GM18858 (cell line): ENCODE results near the gene NRG3.

Source experiments
- ATAC-seq: cut with Tn5 transposase; IDR thresholded peaks from one replicate; pipeline ENCODE4 v1.9.1; 2021; ENCODE audit not compliant: unreplicated experiment

The NRG3 gene

DNA sequence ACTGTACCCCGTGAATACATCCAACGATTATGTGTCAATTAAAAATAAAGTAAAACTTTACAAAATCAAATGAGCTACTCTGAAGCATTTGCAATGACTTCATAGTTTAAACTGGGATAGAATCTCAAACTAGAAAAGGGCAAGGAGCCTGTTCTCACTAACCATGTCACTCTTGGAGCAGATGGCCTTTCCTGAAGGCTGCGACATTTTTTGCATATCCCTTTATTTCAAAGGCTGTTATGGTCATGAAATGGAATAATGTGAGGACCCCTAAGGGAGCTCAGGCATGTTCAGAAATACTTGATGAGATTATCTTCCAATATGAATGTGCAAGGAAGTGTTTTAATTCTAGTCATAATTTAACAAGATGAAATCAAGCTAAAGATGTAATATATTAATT lies 679.4 kb downstream of the NRG3 start:
- ATAC-seq, result no peak

DNA sequence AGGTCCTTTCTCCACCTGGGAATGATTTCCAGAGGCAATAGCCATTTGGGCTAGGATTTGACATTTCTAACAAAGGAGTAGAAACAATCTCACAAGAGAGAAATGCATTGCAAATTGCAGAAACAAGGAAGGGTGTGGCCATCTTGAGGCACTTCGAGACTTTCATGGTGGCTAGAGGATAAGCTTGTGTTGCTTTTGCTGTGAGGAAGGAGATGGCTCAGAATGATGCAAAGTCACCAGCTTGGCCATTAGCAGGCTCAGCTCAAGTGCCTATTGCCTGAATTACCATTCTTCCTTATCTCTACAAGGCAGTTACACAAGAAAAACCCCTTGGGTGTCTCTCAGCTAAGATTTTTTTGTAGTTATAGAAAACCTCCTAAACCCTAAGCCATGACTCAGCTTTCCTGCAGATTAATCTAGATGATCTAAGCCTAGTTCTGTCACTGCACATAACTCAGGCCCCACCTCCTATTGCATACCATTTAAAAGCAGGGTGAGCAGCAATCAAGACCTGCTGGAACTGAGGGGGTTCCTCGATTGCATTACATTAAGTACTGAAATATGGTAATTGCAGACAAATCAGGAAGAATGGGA lies 683.1 kb downstream of the NRG3 start:
- ATAC-seq, result no peak

DNA sequence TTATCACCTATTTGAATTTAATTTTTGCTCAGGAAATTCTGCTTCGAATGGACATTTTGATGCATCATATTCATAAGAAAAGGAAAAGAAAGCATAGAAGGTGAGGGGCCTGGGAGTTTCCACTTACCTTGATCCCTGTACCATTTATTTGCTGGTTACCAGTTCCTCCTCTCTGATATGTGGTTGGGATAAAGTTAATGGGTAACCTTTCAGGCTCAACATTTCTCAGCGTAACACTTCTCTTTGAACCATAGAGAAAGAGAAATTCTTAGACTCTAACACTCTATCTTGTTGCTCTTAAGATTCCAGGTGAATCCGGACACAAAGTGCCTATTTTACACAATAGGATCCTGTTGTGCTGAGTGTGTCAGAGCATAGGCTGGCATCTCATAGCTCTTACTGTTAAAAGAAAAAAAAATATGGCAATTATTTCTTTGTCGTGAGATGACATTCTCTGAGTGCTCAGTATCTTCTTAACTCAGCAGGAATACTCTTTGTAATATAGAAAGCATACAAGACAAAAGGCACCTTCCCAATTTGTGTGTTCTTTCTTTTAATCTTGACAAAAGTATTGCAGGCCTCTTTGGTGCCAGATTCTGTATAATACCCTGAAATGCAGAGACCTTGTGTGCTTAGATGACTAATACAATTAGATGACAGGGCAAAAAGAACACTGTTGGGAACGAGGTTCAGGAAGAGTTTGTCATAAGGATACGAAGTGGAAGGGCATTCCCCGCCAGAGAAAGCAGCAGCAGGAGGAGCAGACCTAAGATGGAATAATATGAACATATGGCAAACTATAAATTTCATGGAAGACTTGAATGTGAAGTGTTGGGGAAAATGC lies 689.6 kb downstream of the NRG3 start:
- no peak for ATAC-seq

DNA sequence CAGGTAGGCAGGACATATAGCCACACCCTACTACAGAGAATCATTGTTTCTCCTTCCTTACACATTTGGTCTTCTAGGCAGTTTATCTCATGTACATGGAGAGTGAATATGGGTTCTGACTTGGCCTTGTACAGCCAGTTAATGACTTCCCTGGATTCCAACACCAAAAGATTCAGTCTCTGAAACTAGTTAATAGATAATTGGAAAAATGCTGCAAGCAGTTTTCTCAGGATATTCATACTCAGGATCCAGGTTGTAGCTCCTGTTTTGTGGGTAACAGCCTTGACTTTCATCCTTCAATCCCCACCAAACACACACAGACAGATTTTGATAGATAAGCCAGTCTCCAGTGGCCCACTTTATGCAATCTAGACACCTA lies 690.2 kb downstream of the NRG3 start:
- no peak for ATAC-seq

DNA sequence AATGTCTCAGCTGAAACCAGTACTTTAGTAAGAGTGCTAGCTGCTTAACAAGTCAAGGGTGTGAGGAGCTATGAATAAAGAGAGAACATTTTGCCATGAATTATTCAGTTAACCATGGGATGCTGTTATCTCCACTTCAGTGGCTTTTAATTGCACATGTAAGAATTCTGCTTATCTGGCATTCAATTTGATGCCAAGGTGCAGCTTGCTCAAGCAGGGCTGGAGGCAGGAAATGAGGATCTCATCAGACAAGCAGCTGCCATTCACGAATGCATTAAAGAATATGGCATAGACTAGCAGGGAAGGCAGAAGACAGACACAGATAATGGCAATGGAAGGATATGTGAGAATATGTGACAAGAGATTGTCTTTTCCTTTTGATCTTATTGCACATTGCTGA lies 697.8 kb downstream of the NRG3 start:
- ATAC-seq, result no peak

DNA sequence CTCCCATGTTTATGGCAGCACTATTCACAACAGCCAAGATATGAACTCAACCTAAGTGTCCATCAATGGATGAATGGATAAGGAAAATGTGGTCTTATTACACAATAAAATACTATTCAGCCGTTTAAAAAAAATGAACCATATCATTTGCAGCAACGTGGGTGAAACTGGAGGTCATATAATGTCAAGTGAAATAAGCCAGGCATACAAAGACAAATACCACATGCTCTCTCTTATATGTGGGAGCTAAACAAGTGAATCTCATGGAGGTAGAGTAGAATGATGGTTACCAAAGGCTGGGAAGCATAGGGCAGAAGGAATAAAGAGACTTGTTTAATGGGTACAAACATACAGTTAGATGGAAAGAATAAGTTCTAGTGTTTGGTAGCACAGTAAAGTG lies 699.1 kb downstream of the NRG3 start:
- no peak for ATAC-seq

DNA sequence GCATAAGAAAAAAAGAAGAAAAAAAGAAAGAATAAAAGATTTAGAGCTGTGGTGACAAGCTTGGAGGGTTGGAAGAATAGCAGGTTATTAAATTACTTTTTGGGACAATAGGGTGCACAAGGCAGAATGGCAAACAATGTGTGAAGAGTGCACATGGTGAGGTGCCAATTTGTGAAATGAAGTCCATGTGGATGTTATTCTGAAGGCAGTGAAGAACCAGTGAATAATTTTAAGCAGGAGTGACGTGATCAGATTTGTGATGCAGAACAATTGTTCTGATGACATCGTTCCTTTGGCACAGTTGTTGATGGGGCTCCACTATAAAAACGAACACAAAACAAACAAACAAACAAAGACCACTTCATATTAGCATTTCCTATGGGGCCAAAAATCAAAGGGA lies 700.3 kb downstream of the NRG3 start:
- no peak for ATAC-seq

DNA sequence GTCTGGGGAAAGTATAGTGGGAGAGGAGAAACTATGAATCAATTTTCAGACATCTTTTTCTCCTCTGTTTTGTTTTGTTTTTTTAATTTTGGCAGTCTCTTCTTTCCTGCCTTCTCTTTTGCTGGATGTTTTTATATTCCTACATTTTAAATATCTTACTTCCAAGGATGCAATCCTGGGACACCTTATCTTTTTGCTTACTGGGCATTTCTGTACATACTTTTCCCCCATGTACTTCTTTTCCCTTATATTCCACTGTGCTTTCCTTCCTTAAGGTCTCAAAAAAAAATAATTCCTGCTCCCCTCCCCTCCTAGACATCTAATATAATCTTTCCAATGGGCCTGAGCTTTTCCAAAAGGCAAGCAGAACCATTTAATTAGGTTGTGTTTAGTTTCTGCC lies 701.1 kb downstream of the NRG3 start:
- ATAC-seq, result no peak

DNA sequence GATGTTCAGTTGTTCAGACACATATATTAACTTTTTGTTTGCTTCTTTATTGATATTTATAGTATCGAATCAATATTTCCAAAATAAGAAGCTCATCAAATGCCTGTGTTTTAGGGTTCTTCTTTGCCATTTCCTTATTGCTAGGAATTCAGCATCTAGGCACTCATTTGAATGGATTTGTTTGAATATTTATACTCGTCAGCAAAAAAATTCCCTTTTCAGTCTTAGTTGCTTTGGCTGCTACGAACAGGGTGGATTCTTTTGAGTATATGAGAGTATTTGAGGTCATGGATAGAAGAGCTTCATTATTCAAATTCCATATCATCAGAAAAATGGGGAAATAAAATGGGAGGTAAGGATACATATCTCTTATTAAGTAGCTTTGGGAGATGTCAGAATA lies 706.9 kb downstream of the NRG3 start:
- ATAC-seq, result no peak

DNA sequence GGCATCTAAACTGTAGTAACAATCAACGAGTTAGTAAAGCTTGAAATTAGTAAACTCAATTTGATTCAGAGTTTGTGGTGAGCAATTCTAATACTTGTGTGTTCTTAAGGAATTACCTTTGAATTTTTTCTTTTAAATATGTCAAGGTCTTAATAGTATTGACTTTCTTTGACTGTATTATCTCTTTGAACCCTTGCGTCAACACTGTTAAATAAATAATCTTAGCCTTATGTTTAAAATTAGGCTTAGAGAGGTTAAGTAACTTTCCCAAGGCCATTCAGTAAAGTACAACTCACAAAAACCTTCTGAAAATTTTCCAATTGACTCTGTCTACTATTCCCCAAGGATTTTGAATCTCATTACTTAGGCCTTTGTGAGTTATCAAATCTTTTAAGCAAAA lies 716.4 kb downstream of the NRG3 start:
- ATAC-seq, result no peak

DNA sequence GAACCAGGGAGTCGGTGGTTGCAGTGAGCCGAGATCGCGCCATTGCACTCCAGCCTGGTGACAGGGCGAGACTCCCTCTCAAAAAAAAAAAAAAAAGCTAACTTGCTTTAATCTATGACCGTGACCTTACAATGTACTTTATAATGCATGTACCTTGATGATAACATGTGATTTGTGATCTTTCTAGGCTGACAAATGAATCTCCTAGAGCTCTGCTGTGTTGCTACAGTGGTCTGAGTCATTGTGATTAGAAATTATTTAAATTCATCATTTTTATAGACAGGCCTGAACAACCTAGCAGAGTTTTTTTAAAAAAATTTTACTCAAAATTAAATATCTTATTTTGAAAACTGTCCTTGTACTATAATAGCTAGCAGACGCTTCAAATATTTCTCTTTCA lies 722.8 kb downstream of the NRG3 start:
- no peak for ATAC-seq

DNA sequence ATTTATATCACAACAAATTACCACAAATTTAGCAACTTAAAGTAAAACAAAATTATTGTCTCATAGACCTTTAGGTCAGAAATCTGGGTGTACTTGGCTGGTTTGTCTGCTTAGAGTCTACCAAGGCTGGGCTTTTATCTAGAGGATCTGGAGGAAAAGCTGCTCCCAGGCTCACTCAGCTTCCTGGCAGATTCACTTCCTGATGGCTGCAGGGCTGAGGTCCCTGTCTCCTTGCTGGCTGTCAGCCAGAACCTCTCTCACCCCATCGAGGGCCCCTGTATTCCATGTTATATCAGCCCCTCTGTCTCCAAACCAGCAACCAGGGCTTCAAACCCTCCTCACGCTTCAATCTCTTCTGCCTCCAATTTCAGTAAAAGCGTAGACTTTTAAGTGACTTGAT lies 734.9 kb downstream of the NRG3 start:
- ATAC-seq, result no peak

DNA sequence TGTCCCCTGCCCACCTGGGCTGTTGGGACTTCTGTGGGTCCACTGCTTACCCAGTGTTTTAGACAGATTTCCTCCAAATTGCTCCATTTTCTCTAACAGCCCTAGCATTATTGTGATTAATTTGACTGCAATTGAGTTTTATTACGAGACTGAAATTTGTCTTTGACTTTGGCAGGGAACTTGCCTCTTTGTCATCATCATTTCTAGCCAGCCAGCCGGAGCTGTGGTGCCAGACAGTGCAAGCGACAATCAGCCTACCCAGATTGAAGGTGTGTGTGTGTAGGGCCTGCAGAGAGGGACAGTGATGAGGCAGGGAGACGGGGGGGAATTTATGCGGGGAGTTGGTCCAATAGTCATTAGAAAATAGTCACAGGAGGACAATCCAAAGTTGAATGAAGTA lies 743.0 kb downstream of the NRG3 start:
- ATAC-seq, result no peak

DNA sequence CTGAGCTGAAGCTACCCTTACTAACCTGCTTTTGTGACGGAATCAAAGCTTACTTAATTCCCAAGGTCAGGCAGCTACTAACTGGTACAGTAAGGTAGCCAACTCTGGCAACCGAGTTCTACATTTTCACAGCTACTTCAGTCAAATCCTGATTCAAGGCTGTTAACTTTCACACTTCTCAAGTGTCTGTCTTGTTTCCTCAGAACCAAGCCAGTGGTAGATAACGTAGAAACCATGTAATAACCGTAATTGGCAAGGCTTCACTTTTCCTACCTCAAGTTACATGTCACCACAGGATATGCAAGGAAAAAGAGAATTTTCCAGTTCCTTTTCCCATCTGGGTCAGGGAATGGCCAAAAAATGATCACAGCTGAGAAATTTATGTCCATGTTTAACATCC lies 746.7 kb downstream of the NRG3 start:
- ATAC-seq, result no peak

DNA sequence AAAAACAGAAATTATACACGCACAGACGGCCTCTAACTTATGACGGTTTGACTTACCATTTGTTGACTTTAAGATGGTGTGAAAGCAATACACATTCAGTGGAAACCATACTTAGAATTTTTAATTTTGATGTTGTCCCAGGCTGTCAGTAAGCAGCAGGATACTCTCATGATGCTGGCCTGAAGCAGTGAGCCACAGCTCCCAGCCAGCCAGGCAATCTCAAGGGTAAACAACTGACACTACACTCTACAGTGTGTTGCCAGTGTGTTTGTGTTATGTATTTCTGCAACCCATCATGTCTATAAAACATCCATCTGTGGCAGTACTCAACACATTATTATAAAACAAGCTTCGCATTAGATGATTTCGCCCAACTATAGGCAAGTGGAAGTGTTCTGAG lies 747.5 kb downstream of the NRG3 start:
- no peak for ATAC-seq

DNA sequence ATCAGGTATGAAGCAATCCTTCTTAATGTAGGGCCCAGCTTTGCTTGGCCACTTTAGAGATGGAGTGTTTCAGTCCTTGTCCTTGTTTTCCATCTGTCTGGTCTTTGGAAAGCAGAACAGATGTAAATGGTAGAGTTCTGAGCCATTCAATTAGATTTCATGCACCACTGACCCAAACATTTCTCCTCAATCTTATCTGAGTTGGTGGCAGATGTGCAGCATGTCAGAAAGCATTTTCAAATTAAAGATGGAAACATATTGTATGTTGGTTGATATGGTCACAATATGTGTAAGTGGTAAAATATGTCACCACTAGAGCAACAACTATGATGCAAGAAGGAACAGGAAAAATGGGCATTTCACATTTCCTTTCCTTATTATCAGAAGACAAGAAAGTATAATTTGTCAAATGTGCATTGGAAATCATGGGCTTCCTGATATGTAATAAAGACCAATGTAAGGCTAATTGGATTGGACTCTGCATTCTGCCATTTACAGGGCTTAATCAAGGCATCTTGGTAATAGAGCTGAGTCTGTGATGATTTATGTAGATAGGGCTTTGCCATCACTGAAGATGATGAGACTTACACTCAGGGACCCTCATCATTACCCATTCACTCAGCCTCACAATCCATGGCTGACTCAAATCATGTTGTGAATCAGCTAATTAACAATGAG lies 750.7 kb downstream of the NRG3 start:
- ATAC-seq, result no peak

DNA sequence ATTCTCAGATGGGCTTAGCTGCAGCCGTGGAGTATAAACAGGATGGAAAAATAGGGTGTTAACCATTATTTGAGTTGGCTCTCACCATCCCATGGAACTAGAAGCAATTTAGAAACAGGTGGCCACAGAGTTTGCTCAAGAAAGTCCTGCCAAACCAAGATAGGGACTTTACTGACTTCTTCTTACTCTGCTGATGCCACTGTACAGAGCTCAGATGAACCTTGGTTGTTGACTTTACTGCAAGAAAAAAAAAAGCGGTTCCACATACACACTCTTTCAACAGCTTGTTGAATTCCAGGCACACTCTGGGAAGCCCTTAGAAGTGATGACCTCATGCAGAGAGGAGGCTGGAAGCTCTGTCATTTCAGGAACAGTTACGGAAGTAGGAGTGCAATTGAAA lies 753.4 kb downstream of the NRG3 start:
- ATAC-seq, result no peak

DNA sequence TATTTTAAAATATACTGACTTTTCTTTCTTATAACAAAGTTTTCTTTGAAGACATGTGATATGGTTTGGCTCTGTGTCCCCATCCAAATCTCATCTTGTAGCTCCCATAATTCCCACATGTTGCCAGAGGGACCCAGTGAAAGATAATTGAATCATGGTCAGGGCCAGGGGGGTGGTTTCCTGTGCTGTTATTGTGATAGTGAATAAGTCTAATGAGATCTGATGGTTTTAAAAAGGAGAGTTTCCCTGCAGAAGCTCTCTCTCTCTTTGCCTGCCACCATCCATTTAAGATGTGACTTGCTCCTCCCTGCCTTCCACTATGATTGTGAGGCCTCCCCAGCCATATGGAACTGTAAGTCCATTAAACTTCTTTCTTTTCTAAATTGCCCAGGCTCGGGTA lies 768.1 kb downstream of the NRG3 start:
- no peak for ATAC-seq

DNA sequence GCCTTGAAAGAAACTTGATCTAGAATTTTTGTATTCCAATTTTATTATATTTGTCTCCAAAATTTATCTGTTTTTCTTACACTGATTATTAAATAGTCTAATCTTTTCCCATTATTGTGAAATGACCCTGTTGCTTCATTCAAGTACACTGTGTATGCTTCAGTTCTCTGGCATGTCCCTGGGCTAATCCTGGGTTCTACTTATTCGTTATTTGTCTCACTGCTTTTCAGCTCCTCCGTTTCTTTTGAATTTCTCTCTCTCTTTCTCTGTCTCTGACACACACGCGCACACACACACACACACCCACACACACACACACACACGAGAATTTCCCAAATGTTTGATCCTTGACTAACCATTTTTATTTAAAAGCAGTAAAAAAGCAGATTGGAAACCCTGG lies 768.6 kb downstream of the NRG3 start:
- no peak for ATAC-seq

DNA sequence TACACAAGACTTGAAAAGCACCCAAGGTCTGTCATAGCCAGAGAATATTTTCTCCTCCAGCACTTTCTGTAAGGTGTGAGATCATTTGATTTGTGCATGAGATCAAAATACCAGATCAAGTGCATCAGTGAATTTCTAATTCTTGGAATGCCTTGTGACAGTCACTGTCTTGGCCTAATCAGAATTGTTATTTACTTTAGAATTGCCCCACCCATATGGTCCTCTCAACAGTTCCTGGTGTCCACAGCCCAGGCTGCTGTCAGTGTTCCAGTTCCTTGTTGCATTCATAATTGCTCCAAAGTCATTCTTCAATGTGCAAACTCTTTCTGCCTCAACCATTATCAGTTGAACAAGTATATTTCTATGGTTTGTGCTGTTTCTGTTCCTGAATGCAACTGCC lies 770.2 kb downstream of the NRG3 start:
- ATAC-seq, result no peak

DNA sequence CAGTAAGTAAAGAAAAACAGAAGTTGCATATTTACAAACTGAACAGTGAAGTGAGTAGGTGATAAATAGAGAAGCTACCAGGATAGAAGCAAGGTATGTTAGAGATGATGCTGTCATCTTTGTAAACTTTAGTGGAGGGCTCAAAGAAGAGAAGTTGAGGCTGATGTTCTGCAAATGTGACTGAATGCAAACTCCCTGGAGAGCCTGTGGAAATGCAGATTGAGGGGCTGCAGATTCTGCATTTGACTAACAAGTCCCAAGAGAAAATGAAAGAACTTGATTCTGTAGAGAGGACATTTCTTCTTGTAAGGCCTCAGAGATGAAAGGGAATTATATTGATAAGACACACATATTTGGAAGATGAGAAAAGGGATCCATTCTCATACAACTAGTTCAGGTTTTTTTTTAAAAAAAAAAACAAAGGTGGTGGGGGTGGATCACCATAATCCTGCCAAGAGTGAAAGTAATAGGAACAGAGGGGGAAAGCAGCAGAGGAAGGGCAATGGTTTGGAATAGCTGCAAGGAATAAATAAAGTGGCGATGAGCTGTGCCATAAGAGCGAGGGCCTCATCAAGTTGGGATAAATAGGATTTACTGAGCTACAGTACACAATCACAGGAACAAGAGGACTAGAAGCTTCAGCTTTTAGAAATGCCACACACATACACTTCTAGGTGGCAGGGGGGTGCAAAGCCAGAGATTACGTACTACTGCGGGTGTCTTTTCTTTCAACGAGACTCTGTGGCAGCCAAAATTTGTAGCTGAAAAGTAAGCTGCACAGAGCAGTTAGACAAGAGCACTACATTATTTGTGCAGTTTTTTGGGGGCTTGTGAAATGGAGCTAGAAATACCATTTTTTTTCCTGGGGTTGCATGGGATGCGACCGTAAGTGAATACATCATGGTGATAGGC lies 778.5 kb downstream of the NRG3 start:
- no peak for ATAC-seq
